ENCODE results near the gene GRHL3.

The GRHL3 gene

GRCh38 chr1:24315391-24315790 is 3.8 kb upstream of the GRHL3 start:
- DNase-seq (ENCODE audit: insufficient read length, low spot score) (no peak), FAIRE-seq (no peak)

GRCh38 chr1:24316645-24317044 is 2.5 kb upstream of the GRHL3 start:
- FAIRE-seq (no peak), DNase-seq (ENCODE audit: insufficient read length, low spot score) (no peak)
- no peak for TF ChIP-seq POU2F2 (IDR thresholded peaks at IDR 0.05; ENCODE audit: low read depth, low read length)
- no peak for TF ChIP-seq POLR2A (IDR thresholded peaks at IDR 0.05; ENCODE audit: low read depth, low read length)

More at GRCh38 chr1:24315391-24315790, 3.8 kb upstream of the GRHL3 start:
- TF ChIP-seq TAF1 (IDR thresholded peaks at IDR 0.05; ENCODE audit: low read depth, low read length): no peak
- no peak for TF ChIP-seq POU2F2 (IDR thresholded peaks at IDR 0.05; ENCODE audit: low read depth, low read length)
- no peak for TF ChIP-seq PAX5 (IDR thresholded peaks at IDR 0.05; ENCODE audit: insufficient read depth, low read length, severe bottlenecking)
- no peak for TF ChIP-seq POLR2AphosphoS5 (IDR thresholded peaks at IDR 0.05; ENCODE audit: low read depth, low read length)
- no peak for TF ChIP-seq POLR2A (IDR thresholded peaks at IDR 0.05; ENCODE audit: low read depth, low read length)
- no peak for TF ChIP-seq SPI1 (IDR thresholded peaks at IDR 0.05; ENCODE audit: low read depth, low read length)

DNA sequence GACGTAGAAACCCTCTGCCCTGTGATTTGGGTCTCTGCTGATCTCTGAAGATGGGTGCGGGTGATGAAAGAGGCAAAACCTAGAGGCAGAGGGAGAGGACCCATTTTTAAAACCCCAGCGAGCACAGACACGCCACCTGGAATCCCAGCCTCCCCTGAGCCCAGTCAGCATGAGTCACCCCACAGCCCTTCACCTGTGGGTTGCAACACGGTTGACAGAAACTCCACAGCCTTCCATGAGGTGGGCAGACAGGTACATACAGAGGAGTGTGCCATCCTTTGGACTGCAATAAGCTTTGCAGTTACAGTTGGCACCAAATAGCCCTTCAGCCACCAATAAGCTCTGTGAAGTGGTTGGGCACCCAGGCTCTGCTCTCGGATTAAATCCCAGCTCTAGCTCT is 2.1 kb upstream of the GRHL3 start:
- TF ChIP-seq PAX5 (IDR thresholded peaks at IDR 0.05; ENCODE audit: insufficient read depth, low read length, severe bottlenecking): no peak
- TF ChIP-seq POLR2A (IDR thresholded peaks at IDR 0.05; ENCODE audit: low read depth, low read length): no peak
- TF ChIP-seq POLR2AphosphoS5 (IDR thresholded peaks at IDR 0.05; ENCODE audit: low read depth, low read length): no peak
- TF ChIP-seq SPI1 (IDR thresholded peaks at IDR 0.05; ENCODE audit: low read depth, low read length): no peak
- TF ChIP-seq POU2F2 (IDR thresholded peaks at IDR 0.05; ENCODE audit: low read depth, low read length): no peak
- TF ChIP-seq TAF1 (IDR thresholded peaks at IDR 0.05; ENCODE audit: low read depth, low read length): no peak
- DNase-seq (ENCODE audit: insufficient read length, low spot score) (no peak), FAIRE-seq (no peak)

GRCh38 chr1:24317956-24318614 is 1.1 kb upstream of the GRHL3 start:
- no peak for DNase-seq (ENCODE audit: insufficient read length, low spot score)
- no peak for TF ChIP-seq POU2F2 (IDR thresholded peaks at IDR 0.05; ENCODE audit: low read depth, low read length)
- TF ChIP-seq POLR2A (IDR thresholded peaks at IDR 0.05; ENCODE audit: low read depth, low read length): no peak
- no peak for TF ChIP-seq POLR2AphosphoS5 (IDR thresholded peaks at IDR 0.05; ENCODE audit: low read depth, low read length)
- no peak for TF ChIP-seq TAF1 (IDR thresholded peaks at IDR 0.05; ENCODE audit: low read depth, low read length)
- no peak for TF ChIP-seq SPI1 (IDR thresholded peaks at IDR 0.05; ENCODE audit: low read depth, low read length)
- no peak for FAIRE-seq

DNA sequence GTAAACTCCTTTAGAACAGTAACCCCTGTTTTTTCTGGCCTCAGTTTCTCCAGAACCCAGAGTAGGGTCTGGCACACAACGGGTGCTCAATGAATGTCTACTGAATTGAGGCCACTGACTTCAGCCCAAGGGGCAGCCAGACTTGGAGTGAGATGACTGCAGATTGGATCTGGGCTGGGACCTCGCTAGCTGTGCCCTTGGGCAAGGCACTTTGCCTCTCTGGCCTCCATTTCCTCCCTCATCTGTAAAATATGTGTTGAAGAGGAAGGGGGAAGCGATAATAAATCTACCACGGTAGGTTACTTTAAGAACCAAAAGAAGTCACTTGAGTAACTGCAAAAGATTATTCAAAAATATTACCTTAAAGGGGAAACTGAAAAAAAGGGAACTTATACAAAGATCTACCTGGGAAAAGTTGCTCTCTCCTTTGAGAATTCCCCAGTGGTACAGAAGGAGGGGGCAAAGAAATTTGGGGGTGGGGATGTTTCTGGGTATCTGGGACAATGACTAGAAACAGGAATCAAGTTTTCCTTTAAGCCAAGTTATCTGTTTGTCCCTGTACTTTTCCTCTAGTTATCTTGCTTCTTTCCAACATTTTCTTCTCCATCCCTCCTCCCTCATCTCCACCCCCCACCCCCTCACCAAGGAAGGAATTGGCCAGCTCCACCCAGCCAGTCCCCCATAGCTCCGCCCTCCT is 394 bp upstream of the GRHL3 start:
- TF ChIP-seq SPI1 (IDR thresholded peaks at IDR 0.05; ENCODE audit: low read depth, low read length) (no peak), PAX5 (IDR thresholded peaks at IDR 0.05; ENCODE audit: insufficient read depth, low read length, severe bottlenecking) (no peak), POU2F2 (IDR thresholded peaks at IDR 0.05; ENCODE audit: low read depth, low read length) (no peak), POLR2AphosphoS5 (IDR thresholded peaks at IDR 0.05; ENCODE audit: low read depth, low read length) (no peak), POLR2A (IDR thresholded peaks at IDR 0.05; ENCODE audit: low read depth, low read length) (no peak), TAF1 (IDR thresholded peaks at IDR 0.05; ENCODE audit: low read depth, low read length) (no peak)
- FAIRE-seq (no peak), DNase-seq (ENCODE audit: insufficient read length, low spot score) (no peak)

GRCh38 chr1:24319962-24320361 is 805 bp downstream of the GRHL3 start:
- TF ChIP-seq POU2F2 (IDR thresholded peaks at IDR 0.05; ENCODE audit: low read depth, low read length) (no peak), POLR2AphosphoS5 (IDR thresholded peaks at IDR 0.05; ENCODE audit: low read depth, low read length) (no peak), PAX5 (IDR thresholded peaks at IDR 0.05; ENCODE audit: insufficient read depth, low read length, severe bottlenecking) (no peak), POLR2A (IDR thresholded peaks at IDR 0.05; ENCODE audit: low read depth, low read length) (no peak), TAF1 (IDR thresholded peaks at IDR 0.05; ENCODE audit: low read depth, low read length) (no peak), SPI1 (IDR thresholded peaks at IDR 0.05; ENCODE audit: low read depth, low read length) (no peak)
- FAIRE-seq (peak; percentile 69), DNase-seq (ENCODE audit: insufficient read length, low spot score) (no peak)

- TF ChIP-seq POLR2AphosphoS5 (IDR thresholded peaks at IDR 0.05; ENCODE audit: low read depth, low read length) (no peak), POU2F2 (IDR thresholded peaks at IDR 0.05; ENCODE audit: low read depth, low read length) (no peak), POLR2A (IDR thresholded peaks at IDR 0.05; ENCODE audit: low read depth, low read length) (no peak), SPI1 (IDR thresholded peaks at IDR 0.05; ENCODE audit: low read depth, low read length) (no peak), PAX5 (IDR thresholded peaks at IDR 0.05; ENCODE audit: insufficient read depth, low read length, severe bottlenecking) (no peak), TAF1 (IDR thresholded peaks at IDR 0.05; ENCODE audit: low read depth, low read length) (no peak)
- FAIRE-seq (peak; percentile 16), DNase-seq (ENCODE audit: insufficient read length, low spot score) (no peak)
Observed at GRCh38 chr1:24321126-24321525, 2.0 kb downstream of the GRHL3 start.

- peak; percentile 73 for DNase-seq (ENCODE audit: insufficient read length, low spot score)
- peak; percentile 90 for FAIRE-seq
- TF ChIP-seq POU2F2 (IDR thresholded peaks at IDR 0.05; ENCODE audit: low read depth, low read length) (no peak), SPI1 (IDR thresholded peaks at IDR 0.05; ENCODE audit: low read depth, low read length) (no peak), POLR2AphosphoS5 (IDR thresholded peaks at IDR 0.05; ENCODE audit: low read depth, low read length) (no peak), TAF1 (IDR thresholded peaks at IDR 0.05; ENCODE audit: low read depth, low read length) (no peak), PAX5 (IDR thresholded peaks at IDR 0.05; ENCODE audit: insufficient read depth, low read length, severe bottlenecking) (no peak), POLR2A (IDR thresholded peaks at IDR 0.05; ENCODE audit: low read depth, low read length) (no peak)
Observed at GRCh38 chr1:24321697-24322469, 2.7 kb downstream of the GRHL3 start.

DNA sequence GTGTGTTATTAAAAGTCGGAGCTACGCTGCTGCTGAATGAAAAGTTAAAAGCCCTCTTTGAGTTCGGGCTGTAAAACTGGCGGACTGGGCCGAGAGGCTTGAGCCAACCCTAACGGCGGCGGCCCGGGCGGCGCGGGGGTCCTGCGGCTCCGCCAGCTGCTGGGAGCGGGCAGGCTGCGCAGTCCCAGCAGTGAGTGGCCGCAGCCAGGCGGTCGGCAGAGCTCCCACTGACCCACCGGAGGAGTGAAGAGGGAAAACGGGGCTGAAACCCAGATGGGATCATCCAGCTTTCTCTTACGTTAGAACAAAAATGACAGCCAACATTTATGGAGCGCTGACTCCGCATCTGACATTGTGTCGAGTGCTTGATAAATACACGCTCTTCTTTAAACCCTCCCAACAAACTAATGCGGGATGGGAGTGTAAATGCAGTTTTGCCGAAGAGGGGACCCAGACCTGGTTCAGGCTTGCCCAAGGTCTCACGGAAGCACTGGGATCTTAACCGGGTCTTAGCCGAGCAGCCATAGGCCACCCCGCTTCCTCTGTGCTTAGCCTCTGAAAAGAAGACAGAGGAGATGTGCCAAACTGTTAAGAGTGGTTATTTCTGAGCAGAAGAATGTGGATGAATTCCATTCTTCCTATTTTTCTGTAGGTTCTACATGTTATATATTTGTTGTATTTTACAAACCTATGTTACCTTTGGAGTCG is 3.5 kb downstream of the GRHL3 start:
- TF ChIP-seq SPI1 (IDR thresholded peaks at IDR 0.05; ENCODE audit: low read depth, low read length): no peak
- TF ChIP-seq POU2F2 (IDR thresholded peaks at IDR 0.05; ENCODE audit: low read depth, low read length): no peak
- no peak for TF ChIP-seq POLR2AphosphoS5 (IDR thresholded peaks at IDR 0.05; ENCODE audit: low read depth, low read length)
- TF ChIP-seq PAX5 (IDR thresholded peaks at IDR 0.05; ENCODE audit: insufficient read depth, low read length, severe bottlenecking): no peak
- TF ChIP-seq TAF1 (IDR thresholded peaks at IDR 0.05; ENCODE audit: low read depth, low read length): no peak
- TF ChIP-seq POLR2A (IDR thresholded peaks at IDR 0.05; ENCODE audit: low read depth, low read length): no peak
- FAIRE-seq: no peak
- DNase-seq (ENCODE audit: insufficient read length, low spot score): no peak

All from GM12891 (cell line).